Measurements from ENCODE around the gene FRMD3. TPM values are rescaled to one million over a fixed set of nuclear protein-coding genes. Genes with fewer than 3 reads are reported as not detected.

FRMD3 gene
- total and polyA plus RNA-seq, 8 donors, result 1.3 to 18.0 (median 4.1) TPM

DNA sequence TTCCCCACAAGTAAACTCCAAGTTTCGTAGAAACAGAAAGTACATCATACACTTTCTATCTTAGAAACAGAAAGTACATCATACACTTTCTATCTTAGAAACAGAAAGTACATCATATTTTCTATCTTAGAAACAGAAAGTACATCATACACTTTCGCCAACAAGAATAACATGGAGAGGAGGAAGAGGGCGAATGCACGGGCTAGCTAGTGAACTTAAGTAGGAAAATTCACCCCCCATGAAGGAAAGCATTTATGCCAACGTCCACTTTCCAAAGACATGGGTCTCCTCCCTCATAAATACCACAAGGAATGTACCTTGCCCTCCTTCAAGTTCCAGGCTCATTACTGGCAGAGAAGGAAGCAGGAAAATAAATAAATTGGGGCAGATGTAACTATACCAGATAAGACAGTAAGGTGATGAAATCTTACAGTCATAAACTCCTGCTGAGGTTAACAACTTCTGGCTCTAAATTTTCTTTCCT, 64.7 kb downstream of the FRMD3 start:
- H3K4me3 ChIP-seq, result no peak overlapping the region
- WGBS, 5 donors, result 40 to 59% (median 45%) methylated on average over 5 of the region's 5 CpGs
- peak in 1 of 2 donors; percentile 15 for DNase-seq
- H3K9me3 ChIP-seq, result no peaks in the 10 kb centered on the region
- TF ChIP-seq POLR2AphosphoS5 (IDR thresholded peaks at IDR 0.05), result no peak
- no peak for TF ChIP-seq EP300 (IDR thresholded peaks at IDR 0.05)
- TF ChIP-seq, protein P1, sequence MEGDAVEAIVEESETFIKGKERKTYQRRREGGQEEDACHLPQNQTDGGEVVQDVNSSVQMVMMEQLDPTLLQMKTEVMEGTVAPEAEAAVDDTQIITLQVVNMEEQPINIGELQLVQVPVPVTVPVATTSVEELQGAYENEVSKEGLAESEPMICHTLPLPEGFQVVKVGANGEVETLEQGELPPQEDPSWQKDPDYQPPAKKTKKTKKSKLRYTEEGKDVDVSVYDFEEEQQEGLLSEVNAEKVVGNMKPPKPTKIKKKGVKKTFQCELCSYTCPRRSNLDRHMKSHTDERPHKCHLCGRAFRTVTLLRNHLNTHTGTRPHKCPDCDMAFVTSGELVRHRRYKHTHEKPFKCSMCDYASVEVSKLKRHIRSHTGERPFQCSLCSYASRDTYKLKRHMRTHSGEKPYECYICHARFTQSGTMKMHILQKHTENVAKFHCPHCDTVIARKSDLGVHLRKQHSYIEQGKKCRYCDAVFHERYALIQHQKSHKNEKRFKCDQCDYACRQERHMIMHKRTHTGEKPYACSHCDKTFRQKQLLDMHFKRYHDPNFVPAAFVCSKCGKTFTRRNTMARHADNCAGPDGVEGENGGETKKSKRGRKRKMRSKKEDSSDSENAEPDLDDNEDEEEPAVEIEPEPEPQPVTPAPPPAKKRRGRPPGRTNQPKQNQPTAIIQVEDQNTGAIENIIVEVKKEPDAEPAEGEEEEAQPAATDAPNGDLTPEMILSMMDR (IDR thresholded peaks at IDR 0.05), result no peak
- TF ChIP-seq POLR2A (IDR thresholded peaks at IDR 0.05), result no peak
- peaks cover 5 to 17% (median 9%) of the 10 kb centered on the region in 4 donors for H3K4me1 ChIP-seq
- H3K27me3 ChIP-seq, result no peaks in the 10 kb centered on the region
- peak overlapping the region in 2 of 5 donors; percentile 71 to 87 for H3K27ac ChIP-seq
- intact Hi-C loops (cut with DNase I; ENCODE audit: low total_unique reads), result no loop called here
- no peaks in the 10 kb centered on the region for H3K36me3 ChIP-seq

DNA sequence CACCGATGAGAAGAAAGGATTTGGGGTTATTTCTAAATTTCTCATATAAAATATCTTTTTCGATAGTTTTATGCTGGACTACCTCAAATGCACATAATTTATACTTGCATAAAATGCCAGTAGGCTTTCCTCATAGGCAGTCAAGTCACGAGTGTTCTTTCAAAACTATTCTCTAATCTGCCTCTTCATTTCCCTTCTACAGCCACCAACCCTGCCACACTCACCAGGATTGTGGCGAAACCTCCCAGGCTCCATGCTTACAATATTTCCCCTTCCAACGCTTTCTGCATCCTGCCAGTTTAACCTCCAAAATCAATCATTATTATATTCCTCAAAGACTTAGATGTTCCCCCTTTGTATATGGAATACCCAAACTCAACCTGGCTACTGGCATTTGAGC, 65.4 kb downstream of the FRMD3 start:
- 80 to 95% (median 89%) methylated on average over 5 of the region's 5 CpGs for WGBS, 5 donors
- peaks cover 5 to 17% (median 9%) of the 10 kb centered on the region in 4 donors for H3K4me1 ChIP-seq
- DNase-seq, result no peak
- no peak overlapping the region for H3K4me3 ChIP-seq
- no peaks in the 10 kb centered on the region for H3K9me3 ChIP-seq
- H3K27me3 ChIP-seq, result no peaks in the 10 kb centered on the region
- no peaks in the 10 kb centered on the region for H3K36me3 ChIP-seq
- peak overlapping the region in 3 of 5 donors; percentile 2 to 87 (median 71) for H3K27ac ChIP-seq
- TF ChIP-seq, protein P1 (IDR thresholded peaks at IDR 0.05), result no peak
- TF ChIP-seq EP300 (IDR thresholded peaks at IDR 0.05) (no peak), POLR2AphosphoS5 (IDR thresholded peaks at IDR 0.05) (no peak), POLR2A (IDR thresholded peaks at IDR 0.05) (no peak)
- intact Hi-C loops (cut with DNase I; ENCODE audit: low total_unique reads), result no loop called here

DNA sequence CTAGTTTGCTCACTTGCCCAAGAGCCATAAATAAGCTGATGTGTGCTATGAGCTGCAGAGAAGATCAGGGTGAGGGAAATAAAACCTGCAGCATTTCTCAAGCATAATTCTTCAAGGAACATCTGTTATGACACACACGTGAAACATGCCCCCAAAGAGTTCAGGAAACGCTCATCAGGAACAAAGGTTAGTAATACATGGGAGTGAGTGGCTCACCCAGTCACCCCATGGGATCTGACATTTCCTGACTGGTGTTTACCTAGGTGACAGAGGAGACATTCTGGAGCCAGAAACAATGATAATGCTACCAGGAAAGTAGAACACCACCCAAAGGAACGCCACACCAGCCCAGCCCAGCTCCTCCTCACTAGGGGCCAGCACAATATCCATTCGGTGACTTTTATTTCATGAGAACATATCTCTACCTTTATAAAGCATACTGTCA, 66.0 kb downstream of the FRMD3 start:
- peak; percentile 28 to 30 for DNase-seq
- intact Hi-C loops (cut with DNase I; ENCODE audit: low total_unique reads), result no loop called here
- Histone ChIP-seq H3K4me3 (no peak overlapping the region), H3K4me1 (peaks cover 5 to 17% (median 9%) of the 10 kb centered on the region in 4 donors), H3K9me3 (no peaks in the 10 kb centered on the region), H3K27ac (peak overlapping the region in 3 of 5 donors; percentile 2 to 87 (median 71)), H3K27me3 (no peaks in the 10 kb centered on the region), H3K36me3 (no peaks in the 10 kb centered on the region)
- 49 to 84% (median 65%) methylated on average over 4 of the region's 4 CpGs for WGBS, 5 donors
- peak in 2 of 3 donors; percentile 30 to 35 for TF ChIP-seq POLR2AphosphoS5 (IDR thresholded peaks at IDR 0.05)
- no peak for TF ChIP-seq EP300 (IDR thresholded peaks at IDR 0.05)
- TF ChIP-seq POLR2A (IDR thresholded peaks at IDR 0.05), result no peak
- TF ChIP-seq, protein P1 (IDR thresholded peaks at IDR 0.05), result no peak

DNA sequence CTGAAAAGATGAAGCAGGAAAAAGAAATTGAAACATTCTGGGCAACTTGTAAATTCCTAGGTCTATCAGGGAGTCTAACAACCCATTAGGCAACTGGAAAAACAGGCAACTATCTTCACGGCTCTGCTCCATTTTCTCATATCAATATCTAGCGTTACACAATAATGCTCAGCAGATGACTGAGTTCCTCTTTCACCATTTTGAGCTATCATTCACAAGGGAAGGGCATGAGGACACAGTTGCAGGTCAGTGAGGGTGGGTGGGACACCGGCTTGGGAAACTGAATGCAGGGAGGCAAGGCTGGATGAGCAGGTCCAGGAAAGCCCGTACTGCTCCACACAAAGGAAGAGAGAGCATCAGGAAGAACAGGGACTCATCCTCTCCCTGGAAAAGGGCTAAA, 67.0 kb downstream of the FRMD3 start:
- Histone ChIP-seq H3K27me3 (no peaks in the 10 kb centered on the region), H3K4me1 (peaks cover 5 to 17% (median 9%) of the 10 kb centered on the region in 4 donors), H3K4me3 (no peak overlapping the region), H3K9me3 (no peaks in the 10 kb centered on the region), H3K27ac (peak overlapping the region in 2 of 5 donors; percentile 71 to 87), H3K36me3 (no peaks in the 10 kb centered on the region)
- TF ChIP-seq EP300 (IDR thresholded peaks at IDR 0.05) (no peak), POLR2A (IDR thresholded peaks at IDR 0.05) (no peak), POLR2AphosphoS5 (IDR thresholded peaks at IDR 0.05) (no peak)
- TF ChIP-seq, protein P1 (IDR thresholded peaks at IDR 0.05), result no peak
- no peak for DNase-seq
- intact Hi-C loops (cut with DNase I; ENCODE audit: low total_unique reads), result no loop called here
- WGBS, 5 donors, result 78 to 89% (median 87%) methylated on average over 4 of the region's 4 CpGs
